ENCODE data around the gene LMO1.

DNA sequence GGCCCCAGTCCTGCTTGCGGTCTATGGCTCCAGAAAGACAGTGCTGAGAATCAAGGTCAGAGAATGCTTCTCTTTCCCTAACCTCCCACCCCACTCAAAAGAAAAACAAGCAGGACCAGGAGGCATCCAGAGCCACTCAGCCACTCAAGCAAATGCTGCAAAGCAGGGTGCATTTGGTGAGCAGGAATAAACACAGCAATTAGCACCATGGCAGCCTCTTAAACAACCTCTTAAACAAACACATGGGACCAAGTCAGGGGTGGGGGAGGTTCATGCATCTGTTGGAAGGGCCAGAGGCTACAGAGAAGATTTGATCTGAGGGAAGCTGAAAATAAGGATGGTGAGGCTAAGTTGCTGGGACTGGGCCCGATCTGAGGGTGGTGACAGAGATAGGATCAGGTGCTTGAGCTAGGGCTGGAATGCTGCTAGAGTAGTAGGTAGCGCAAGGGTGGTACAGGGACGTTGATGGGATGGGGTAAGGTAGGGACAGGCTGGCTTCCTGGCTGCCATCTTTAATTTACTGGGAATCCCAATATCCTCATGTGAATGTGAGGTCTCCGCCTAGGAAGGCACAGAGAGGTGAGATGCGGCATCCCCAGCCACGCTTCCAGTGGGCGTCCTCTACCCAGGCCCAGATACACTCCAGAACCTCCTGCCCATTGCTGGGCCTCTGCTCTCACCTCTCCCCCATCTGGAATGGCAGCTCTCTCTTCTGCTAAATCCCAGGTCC is 26.6 kb upstream of the LMO1 start:
- TF ChIP-seq, protein P1, sequence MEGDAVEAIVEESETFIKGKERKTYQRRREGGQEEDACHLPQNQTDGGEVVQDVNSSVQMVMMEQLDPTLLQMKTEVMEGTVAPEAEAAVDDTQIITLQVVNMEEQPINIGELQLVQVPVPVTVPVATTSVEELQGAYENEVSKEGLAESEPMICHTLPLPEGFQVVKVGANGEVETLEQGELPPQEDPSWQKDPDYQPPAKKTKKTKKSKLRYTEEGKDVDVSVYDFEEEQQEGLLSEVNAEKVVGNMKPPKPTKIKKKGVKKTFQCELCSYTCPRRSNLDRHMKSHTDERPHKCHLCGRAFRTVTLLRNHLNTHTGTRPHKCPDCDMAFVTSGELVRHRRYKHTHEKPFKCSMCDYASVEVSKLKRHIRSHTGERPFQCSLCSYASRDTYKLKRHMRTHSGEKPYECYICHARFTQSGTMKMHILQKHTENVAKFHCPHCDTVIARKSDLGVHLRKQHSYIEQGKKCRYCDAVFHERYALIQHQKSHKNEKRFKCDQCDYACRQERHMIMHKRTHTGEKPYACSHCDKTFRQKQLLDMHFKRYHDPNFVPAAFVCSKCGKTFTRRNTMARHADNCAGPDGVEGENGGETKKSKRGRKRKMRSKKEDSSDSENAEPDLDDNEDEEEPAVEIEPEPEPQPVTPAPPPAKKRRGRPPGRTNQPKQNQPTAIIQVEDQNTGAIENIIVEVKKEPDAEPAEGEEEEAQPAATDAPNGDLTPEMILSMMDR (IDR thresholded peaks at IDR 0.05), result no peak
- no peak for TF ChIP-seq POLR2A (IDR thresholded peaks at IDR 0.05)
- no peak for TF ChIP-seq EP300 (IDR thresholded peaks at IDR 0.05)
